NCI-H1694 (cell line): ENCODE data around the gene FAM131A.

Experiments
- DNase-seq: peaks from one replicate; lab custom pipeline; 2025; lab: John Stamatoyannopoulos, UW

The FAM131A gene

DNA sequence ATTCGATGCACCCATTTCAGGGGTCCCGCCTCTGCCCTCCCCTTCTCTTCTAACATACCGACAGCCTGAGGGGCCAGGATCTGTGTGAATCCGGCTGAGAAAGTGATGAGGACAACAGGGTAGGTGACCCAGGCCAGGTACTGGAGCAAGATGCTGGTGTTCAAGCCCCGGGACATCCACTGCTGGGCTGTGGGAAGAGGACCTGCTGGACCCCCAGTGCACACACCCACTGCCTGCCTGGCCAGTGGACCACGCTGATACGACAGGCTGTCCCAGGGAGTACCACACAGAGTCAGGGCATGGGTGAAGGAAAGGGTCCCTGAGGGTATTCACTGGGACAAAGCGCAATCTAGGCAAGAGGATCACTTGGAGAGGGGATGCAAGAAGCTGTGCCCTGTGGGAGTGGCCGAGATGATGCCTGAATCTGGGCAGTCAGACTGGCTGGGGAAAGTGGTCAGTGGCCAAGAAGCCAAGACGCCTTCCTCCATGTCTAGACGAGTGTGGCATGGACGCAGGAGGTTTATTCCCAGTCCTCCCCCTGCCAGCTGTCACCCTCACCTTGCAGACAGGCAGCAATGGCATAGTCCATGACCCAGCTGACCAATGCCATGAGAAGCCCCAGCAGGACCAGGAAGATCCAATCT lies 20.8 kb downstream of the FAM131A start:
- DNase-seq, result no peak

GRCh38 chr3:184358921-184359350 lies 21.5 kb downstream of the FAM131A start:
- no peak for DNase-seq

- DNase-seq, result no peak
Observed at GRCh38 chr3:184359610-184360009, 22.2 kb downstream of the FAM131A start.

DNA sequence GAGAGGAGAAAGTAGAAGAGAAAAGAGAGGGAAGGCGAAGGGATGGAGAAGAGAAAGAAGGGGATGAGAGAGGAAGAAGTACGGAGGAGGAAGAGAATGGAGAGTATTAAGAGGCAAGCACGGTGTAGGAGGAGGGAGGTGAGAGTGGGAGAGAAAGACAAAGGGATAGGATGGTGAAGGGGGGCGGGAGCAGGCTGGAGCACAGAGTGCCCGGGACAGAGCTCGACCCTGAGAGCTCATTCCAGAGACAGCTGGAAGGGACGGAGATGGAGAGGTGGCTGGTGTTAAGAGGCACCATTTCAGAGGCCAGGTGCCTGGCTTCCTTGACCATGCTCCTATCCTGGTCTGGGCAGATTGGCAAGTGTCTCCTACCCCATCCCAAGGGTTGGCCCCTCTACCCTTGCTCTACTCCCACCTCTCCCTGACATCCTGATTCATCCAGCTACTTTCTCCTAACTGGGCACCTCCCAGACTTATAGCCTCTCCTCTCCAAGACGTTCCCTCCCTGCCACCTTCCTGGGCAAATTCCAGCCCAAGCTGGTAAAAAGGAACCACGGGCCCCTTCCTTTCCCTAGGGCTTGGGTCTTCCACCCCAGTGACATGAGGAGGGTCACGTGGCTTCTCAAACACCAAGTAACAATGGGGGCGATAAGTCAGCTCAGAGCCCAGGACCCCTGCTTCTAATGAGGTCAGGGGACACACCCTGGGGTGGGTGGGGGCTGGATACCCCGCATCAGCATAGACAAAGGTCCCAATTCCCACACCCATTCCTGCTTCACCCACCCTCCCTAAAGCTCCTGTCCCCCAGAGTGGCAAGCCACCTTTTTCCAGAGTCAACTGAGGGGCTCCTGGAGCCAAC lies 22.9 kb downstream of the FAM131A start:
- DNase-seq, result no peak

DNA sequence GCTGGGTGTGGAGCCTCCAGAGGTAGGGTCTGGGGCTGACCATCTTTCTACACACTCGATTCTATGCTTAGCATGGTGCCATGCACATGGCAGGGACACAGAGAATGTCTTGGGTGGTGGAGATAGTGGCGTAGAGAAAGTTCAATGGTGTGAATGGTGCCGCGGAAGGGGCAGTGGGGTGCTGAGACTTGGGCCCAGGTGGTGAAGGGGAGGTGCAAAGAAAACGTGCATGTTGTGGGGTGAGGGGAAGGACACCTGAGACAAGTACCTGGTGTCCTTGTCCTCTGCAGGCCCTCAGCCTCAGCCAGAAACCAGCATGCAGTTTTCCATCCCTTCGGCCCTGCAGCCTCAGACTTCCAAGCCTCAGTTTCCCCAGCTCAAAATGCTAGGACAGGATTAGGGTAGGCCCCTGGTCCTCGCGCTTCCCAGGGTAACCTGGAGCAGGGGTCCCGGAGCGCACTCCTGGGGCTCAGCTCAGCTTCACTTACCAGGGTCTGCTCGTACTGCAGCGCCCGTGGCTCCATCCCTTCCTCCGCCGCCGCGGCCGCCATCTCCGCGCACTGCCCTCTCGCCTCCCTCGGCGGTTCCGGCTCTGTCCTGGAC lies 23.6 kb downstream of the FAM131A start:
- no peak for DNase-seq

DNA sequence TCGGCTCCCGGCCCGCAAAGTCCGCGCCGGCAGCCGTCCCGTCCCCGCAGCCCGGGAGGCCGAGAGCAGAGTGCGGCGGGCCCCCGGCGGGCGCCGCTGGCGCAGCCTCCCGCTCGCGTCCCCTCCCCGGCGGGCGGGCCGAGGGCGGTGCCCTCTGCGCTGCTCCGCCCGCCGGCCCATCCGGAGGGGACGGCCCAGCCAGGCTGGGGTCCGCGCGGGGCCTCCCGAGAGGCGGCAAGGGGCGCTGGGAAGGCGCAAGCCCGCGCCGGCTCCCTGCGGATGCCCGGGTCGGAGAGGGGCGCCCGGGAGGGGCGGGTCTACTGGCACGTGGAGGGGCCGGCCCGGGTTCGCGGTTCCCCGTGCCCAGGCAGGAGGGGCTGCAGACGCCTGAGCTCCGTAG lies 24.1 kb downstream of the FAM131A start, which contains the start of the genes CLCN2 and POLR2H:
Gene CLCN2 (minus strand): TSS at position 74 of the 400 bp plus-strand sequence. CDS start 126 bp downstream, outside the sequence.
Gene POLR2H (plus strand): TSS at position 179 of the 400 bp plus-strand sequence. CDS start 1,783 bp downstream, outside the sequence.
- DNase-seq, result no peak

- peak; percentile 64 for DNase-seq
Observed at GRCh38 chr3:184361932-184362667, 24.7 kb downstream of the FAM131A start.

DNA sequence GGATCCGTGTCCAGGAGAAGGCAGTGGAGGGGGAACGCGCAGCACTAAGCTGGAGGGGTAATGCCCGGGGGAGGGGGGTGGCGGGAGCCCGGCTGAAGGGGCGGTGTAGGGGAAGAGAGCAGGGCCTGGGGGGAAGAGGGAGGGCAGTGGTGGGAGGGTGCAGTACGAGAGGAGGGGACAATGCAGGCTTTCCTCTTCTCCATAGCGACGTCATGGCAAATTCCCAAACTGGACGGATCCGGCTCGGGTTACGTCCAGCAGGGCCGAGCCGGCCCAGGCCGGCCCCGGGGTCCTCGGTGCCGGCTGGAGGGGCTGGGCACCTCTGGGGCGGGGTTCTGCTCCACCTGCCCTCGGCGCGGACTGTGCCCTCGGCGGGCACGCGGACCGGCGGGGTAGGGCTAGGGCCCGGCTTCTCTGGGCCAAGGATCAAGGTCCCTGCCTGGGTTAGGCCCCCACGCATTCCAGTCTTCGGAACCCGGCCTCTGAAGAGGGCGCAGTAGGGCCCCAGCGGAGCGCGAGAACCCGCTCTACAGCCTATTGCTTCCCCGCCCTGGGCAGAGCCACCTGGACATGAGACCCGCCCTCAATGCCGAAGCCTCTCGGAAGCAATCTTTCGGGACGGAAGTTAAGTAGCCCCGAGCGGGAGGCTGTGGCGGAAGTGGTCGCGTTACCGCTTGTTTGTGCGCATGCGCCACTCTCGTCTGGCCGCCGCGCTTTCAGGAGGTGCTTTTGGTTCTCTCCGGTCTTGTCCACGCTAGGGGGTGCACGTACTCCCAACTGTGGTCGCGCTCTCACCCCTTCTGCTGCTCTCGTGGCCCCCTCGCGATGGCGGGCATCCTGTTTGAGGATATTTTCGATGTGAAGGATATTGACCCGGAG lies 25.5 kb downstream of the FAM131A start:
- DNase-seq, result peak; percentile 96

DNA sequence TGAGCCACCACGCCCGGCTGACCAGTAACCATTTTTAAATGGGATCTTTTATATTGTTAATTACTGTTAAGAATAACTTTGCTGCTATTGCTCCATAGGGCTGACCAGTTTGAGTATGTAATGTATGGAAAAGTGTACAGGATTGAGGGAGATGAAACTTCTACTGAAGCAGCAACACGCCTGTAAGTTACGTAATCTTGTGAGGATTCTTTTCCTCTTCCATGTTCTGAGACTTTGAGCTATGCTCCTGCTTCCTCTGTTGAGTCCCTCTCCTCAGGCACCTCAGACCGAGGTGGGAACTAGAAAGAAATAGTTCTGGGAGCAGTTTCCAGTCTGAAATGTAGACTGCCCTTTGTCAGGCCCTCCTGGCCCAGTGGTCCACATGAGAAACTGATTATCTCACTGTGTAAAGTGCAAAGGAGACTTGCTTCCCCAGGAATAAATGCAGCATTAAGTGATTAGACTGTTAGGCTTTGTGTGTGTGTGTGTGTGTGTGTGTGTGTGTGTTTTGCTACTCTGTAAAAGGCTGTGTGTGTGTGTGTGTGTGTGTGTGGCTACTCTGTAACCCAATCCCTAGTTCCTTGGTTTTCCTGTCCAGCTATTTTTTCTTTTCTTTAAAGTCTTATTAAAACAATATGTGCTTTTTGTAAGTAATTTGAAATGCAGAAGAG lies 29.4 kb downstream of the FAM131A start:
- no peak for DNase-seq

DNA sequence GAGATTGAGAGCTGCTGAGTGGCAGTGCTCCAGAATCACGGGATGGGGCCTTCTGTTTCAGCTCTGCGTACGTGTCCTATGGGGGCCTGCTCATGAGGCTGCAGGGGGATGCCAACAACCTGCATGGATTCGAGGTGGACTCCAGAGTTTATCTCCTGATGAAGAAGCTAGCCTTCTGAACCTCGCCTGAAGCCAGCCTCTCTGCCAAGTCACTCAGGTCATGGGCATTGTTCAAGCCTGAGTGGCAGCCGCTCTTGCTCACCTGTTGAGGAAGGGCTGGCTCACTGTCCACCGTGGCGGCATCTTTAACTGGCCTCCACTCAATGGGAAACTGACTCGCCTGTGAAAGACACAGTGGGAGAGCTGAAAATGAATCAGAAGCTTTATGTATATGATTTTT lies 30.7 kb downstream of the FAM131A start:
- no peak for DNase-seq

DNA sequence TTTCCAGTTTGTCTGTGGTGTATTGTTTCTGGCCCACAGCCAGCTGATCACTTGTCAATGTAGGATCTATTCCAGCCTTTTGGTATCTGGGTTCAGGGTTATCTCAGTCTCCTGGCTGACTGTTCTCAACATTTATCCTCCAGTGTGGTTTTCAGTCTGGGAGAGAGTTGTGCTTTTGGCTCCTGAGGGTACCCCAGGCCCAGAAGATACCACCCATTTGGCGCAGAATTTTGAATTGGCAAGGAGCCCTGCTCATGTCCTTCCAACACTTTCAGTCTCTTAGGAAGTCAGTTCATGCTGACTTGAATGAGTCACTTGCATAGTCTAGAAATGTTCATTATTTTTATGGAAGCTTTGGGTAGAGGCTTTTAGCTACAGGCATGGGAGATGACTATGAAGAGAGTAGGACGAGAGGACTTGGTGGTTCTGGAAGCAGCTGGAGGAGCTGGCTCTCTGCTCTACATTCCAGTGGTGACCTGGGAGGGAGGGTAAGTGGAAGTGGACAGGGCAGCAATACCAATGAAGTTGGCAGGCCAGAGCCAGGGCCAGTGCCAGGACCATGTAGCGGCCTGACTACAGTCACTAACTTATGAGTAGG lies 31.3 kb downstream of the FAM131A start:
- DNase-seq, result no peak

DNA sequence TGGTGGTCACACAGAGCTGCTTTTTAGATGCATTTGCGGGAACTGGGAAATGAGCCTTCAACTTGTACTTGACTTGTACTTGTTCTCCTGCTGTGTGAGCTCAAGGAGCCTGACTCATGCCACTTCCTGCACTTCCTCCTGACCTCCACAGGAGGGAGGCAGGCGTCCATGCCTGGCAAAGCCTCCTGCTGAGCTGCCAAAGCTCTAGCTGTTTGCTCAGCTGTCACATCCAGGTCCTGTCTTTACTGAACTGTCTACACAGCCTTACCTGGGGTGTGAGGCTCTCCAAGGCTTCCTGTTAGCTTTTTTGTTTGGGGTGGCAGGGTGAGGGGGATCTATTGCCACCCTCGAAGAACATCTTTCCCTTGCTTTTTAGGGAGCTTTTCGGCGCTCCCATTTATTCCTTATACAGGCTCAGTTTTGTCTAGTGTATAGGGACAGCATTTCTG lies 34.2 kb downstream of the FAM131A start:
- DNase-seq, result peak; percentile 84

DNA sequence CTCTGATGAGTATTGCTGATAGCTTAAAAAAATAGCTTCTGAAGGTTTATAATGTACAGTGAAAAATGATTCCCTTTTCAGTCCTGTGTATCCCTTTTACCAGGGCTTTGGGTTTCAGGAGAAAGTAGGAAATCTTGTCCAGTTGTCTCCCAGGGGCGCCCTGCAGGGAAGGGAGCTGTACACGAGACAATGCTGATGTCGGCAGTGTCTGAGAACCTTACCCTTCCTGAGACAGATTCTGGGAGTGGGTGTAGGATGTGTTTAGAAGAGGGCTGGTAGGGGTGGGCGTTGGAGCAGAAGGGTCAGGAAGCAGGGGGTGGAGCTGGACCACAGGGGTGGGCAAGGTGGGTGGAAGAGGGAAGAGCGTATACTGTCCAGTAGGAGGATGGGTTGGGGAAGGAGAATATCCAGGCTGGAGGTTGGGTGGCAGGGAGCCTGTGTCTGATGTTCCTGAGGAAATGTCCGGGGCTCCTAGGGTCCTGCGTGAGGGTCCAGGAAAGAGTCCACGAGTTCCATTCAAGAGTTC lies 35.0 kb downstream of the FAM131A start:
- no peak for DNase-seq

GRCh38 chr3:184372911-184373310 lies 35.5 kb downstream of the FAM131A start:
- no peak for DNase-seq

DNA sequence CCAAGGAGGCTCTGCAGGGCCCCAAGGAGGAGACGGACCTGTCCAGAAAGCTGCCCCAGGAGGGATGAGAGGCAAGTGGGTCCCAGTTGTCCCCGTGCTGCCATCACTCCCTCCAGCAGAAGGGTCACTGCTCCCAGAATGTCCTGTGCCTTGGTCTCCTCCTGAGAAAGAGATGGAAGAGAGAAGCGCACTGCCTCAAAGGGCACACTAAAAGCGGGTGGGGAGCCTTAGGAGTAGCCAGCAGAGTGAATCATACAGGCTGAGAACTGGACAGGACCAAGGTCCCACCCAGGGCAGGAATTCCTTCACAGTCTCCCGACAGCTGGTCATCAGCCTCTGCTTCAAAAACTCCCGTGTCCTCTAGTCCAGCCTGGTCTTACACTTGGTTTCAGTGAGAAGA lies 36.0 kb downstream of the FAM131A start:
- no peak for DNase-seq

DNA sequence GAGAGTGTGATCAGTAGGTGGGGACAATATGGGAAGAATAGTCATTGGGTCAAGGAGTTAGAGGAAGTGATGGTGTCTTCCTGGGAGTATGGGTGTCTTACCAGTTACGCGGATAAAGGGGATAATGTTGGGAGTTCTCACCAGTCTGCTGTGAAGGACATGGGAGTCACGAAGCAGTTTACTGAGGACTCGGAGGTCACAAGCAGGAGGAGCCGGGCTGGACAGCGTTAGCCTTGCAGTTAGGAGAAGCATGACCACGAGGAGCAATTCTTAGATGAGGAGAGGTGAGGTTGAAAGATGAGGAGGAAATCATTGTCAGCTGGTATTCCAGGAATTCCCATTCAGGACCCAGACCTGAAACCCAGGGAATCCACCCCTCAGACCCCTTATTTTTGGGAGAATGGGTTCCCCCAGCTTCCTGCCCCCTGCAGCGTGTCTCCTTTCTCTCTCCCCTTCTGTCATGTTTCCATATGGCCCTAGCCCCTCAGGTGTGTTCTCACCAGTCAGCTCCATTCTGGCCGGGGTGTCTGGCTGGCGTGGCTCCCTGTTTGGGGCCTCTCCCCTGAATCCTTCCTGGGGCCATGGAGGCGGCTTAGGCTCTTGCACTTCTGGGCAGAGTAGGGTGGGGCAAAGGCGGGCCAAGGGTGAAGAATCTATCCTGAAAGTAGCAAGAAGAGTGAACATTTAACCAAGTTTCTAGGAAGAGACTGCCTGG lies 38.5 kb downstream of the FAM131A start:
- no peak for DNase-seq

DNA sequence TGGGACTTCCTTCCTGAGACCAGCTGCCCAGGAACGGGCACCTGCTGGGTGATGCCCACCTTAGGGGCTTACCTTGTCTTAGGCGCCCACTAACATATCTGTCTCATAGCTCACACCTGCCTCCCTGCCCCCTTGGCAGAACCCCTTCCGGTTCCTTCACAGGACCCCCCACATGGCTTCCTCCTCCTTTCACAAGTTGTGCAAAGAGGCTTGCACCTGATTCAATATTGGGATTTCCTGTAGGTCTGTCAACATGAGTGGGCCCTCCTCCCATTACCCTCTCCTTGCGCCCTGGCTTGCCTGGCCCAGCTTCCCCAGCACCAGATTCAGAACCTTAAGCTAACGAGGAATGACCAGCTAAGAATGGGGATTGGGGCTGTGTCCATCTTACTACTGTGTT lies 40.0 kb downstream of the FAM131A start:
- DNase-seq, result no peak

DNA sequence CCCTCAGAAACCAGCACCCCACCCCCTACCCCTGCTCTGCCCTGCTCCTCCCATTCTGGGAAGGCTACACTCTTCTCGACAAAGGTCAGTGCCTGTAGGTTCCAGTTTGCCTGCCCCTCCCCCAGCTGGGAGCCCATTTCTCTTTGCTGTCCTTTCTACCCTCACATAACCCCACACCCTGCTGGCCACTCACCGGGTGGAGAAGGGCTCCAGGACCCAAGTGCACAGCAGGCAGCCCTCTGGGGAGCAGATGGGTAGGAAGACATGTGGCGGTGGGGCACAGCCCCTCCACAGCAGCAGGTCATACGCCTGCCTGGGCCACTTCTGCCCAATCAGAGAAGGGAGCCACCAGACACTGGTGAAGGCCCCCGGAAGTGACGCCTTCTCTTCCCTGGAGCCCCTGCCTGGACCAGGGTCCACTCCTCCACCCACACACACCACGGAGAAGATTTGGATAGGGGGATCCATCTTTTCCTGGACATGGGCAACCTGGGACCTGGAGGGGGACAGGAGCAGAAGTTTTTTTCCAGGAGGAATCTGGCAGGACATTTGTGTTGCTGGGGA lies 40.6 kb downstream of the FAM131A start, which contains the start of gene THPO:
Gene THPO (minus strand): TSS at position 326 of the 564 bp plus-strand sequence. CDS start 1,948 bp downstream, outside the sequence.
- DNase-seq, result no peak
